ENCODE measurements around the gene BABAM2.

The BABAM2 gene

GRCh38 chr2:28338046-28338817 lies 447.7 kb downstream of the BABAM2 start:
- TF ChIP-seq CTCF (IDR thresholded peaks at IDR 0.05; ENCODE audit: low read depth, low read length): no peak
- DNase-seq (ENCODE audit: low read depth in 2 of 2): peak; percentile 81 to 96

GRCh38 chr2:28338831-28339321 lies 448.3 kb downstream of the BABAM2 start:
- TF ChIP-seq CTCF (IDR thresholded peaks at IDR 0.05; ENCODE audit: low read depth, low read length): no peak
- no peak overlapping the region for H3K4me3 ChIP-seq (replicated peaks in 1 of 2; ENCODE audit: low read depth in 2 of 2, low read length in 2 of 2)
- DNase-seq (ENCODE audit: low read depth in 2 of 2): no peak

More at GRCh38 chr2:28338046-28338817, 447.7 kb downstream of the BABAM2 start:
- H3K4me3 ChIP-seq (replicated peaks in 1 of 2; ENCODE audit: low read depth in 2 of 2, low read length in 2 of 2): no peak overlapping the region

- H3K4me3 ChIP-seq (replicated peaks in 1 of 2; ENCODE audit: low read depth in 2 of 2, low read length in 2 of 2): no peak overlapping the region
- peak in 1 of 2 donors; percentile 42 for DNase-seq (ENCODE audit: low read depth in 2 of 2)
- no peak for TF ChIP-seq CTCF (IDR thresholded peaks at IDR 0.05; ENCODE audit: low read depth, low read length)
Observed at GRCh38 chr2:28339516-28340175, 449.1 kb downstream of the BABAM2 start.

- DNase-seq (ENCODE audit: low read depth in 2 of 2): no peak
- H3K4me3 ChIP-seq (replicated peaks in 1 of 2; ENCODE audit: low read depth in 2 of 2, low read length in 2 of 2): no peak overlapping the region
- no peak for TF ChIP-seq CTCF (IDR thresholded peaks at IDR 0.05; ENCODE audit: low read depth, low read length)
Observed at GRCh38 chr2:28340312-28341202, 450.0 kb downstream of the BABAM2 start.

GRCh38 chr2:28341208-28341891 lies 450.8 kb downstream of the BABAM2 start:
- DNase-seq (ENCODE audit: low read depth in 2 of 2): no peak
- TF ChIP-seq CTCF (IDR thresholded peaks at IDR 0.05; ENCODE audit: low read depth, low read length): no peak
- H3K4me3 ChIP-seq (replicated peaks in 1 of 2; ENCODE audit: low read depth in 2 of 2, low read length in 2 of 2): no peak overlapping the region

All from cardiac fibroblast (primary cell).